ENCODE results near the gene C19orf47.

The C19orf47 gene

DNA sequence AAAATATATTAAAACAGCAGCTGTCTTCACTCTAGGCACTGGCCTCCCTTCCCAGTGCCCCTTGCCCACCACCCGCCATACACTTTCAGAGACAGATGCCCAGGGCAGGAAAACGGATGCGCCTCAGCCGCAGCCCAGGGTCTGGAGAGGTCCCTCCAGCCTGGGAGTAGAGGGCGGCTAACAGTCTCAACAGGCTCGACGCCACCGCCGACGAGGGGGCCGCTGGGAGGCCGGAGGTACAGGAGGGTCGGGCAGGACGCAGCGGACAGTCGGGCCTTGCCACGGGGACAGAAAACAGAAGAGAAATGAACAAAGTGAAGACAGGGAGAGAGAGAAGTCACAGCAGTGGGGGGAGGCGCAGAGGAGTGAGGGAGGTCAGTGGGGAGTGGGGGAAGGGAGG, 27.1 kb downstream of the C19orf47 start:
- DNase-seq = no peak

DNA sequence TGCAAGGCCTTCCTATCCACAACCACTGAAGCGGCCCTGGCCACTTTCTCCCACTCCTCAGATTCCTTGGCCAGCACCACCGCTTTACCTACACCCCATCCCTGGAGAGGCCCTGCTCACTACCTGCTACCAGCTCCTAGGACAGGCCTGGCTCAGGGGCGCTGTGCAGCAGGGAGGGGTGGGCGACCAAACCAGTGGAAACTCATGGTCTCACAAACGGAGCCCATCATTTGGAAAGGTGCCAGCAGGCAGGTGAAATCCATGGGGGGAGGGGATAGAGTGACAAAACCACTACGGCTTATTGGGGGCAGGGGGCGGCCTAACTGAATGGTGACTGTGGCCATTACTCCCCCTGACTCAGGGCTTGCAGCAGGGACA, 27.6 kb downstream of the C19orf47 start:
- DNase-seq = no peak

DNA sequence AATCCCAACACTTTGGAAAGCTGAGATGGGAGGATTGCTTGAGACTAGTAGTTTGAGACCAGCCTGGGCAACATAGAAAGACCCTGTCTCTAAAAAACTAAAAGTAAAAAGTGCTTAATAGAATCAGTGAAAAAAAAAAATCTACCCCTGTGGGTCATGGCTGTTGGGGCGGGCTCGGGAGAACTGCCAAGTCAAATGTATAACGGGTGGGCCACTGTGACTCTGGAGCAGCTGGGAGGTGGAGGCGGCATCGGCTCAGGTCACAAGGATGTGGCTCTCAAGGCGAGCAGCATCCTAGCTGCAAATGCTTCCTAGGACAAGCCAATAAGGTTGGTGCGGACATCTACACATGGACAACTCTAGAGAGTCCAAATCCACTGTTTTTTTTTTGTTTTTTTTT, 30.9 kb downstream of the C19orf47 start:
- DNase-seq = no peak

DNA sequence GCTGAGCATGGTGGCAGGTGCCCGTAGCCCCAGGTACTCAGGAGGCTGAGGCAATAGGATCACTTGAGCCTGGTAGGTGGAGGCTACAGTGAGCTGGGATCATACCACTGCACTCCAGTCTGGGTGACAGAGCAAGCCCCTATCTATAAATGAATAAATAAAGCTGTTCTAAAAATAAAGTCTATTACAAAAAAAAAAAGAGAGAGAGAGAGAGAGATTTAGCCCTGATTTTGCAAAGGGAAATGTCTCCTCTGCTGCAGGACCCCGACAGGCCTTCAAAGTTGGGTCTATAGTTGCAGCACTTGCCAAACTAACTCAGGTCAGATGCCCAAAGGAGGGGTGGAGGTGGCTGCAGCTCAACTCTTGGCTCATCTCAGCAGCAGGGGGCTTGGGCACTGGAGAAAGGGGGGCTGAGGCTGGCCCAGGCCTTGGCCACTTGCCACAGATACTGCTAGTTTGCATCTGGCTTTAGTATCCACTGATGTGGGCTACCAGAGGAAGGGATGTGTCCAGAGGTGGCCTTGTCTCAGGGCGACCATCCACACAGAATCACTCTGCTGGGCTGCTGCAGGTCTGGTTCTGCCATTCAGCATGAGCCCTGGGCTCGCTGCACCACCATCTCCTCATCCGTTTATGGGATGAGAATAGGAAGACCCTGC, 32.3 kb downstream of the C19orf47 start:
- no peak for DNase-seq

DNA sequence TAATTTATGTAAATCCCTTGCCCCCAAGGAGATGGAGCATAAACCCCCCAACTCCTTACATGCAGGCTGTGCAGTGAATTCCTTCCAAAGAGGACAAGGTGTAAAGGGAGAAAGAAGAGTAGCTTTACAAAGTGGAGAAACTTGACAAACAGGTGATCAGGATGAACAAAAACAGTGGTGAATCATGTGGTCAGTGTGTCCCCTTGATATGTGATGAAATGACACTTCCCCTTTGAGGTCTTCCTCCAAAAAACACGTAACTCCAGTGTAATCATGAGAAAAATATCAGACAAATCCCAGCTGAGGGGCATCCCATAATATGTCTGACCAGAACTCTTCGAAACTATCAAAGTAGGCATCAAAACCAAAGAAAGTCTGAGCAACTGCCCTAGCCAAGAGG, 33.5 kb downstream of the C19orf47 start:
- no peak for DNase-seq

DNA sequence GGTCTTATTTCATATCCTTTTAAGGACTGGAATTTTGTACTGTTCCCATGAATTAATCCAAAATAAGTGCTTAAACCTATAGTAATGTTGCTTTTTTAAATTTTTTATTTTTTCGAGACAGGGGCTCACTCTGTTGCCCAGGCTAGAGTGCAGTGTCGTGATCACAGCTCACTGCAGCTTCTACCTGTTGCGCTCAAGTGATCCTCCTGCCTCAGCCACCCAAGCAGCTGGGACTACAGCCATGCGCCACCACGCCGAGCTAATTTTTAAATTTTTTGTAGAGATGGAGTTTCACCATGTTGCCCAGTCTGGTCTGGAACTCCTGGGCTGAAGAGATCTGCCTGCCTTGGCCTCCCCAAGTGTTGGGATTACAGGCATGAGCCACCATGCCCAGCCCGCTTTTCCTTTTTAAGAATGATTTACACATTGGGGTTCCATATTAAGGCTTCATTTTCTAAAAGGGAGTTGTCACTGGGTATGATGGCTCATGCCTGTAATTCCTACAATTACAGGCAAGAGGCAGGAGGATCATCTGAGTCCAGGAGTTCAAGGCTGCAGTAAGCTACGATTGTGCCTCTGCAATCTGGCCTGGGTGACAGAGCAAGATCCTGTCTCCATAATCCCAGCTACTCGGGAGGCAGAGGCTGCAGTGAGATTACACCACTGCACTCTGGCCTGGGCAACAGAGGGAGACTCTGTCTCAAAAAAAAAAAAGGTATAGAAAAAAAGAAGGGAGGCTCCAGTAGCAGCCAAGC, 34.8 kb downstream of the C19orf47 start:
- no peak for DNase-seq

DNA sequence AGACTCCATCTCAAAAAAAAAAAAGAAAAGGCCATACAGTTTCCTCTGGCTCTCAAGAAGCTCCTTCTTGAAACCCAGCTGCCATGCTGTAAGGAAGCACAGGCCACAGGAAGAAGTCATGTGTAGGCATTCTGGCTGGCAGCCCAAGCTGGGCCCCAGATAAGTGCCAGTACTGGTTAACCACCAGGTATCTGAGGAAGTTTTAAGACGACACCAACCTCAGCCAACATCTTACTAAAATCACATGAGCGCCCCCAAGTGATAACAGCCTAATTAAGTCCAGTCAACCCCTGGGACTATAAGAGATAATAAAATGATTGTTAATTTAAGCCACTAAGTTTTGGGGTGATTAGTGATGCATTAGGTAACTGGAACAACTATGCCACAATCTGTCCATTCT, 35.7 kb downstream of the C19orf47 start:
- no peak for DNase-seq

DNA sequence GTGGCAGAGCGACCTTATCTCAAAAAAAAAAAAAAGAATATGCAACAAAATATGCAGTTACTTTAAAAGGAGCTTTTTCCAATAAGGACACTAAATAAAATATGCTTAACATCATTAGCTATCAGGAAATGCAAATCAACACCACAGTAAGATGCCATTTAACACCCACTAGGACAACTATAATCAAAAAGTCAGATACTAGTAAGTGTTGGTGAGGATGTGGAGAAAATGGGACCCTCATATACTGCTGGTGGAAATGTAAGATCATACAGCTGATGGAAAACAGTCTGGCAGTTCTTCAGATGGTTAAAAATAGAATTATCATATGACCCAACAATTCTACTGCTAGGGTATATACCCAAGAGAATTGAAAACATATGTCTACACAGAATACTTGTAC, 38.5 kb downstream of the C19orf47 start:
- no peak for DNase-seq

DNA sequence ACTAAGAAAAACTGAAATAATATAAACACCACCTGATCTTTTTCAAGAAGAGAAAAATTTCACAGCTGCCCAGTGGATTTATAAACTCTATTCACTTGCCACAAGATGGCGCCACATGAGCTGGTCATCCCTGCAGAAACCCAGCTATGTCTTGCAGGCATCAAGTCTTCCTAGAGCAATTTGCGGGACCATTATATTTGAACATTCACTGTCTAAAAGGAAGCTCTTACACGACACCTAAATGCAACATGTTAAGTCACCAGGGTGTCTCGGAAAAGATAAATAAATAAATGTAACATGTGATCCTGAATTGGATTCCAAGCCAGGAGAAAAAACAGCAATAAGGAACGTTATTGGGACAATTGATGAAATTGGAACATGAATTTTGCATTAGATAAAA, 42.8 kb downstream of the C19orf47 start:
- peak in 46 of 56 donors; percentile 10 to 82 (median 40) for DNase-seq

DNA sequence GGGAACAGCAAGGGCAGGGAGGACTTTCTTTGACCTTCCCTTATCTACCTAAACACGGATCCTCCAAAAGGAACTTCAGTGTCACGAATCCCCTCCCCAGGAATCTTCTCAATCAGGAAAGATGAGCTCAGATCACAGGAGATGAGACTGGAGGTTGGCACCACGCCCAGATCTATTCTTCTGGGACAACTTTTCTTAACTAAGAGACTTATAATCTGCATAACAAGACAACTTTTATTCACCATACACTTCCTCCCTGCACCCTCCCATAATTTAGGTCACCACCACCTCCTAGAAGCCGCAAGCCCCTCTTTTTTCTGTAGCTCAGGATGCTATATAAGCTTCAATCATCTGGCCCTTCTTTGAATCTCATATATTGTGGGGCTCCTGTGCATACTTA, 43.9 kb downstream of the C19orf47 start:
- DNase-seq = no peak

DNA sequence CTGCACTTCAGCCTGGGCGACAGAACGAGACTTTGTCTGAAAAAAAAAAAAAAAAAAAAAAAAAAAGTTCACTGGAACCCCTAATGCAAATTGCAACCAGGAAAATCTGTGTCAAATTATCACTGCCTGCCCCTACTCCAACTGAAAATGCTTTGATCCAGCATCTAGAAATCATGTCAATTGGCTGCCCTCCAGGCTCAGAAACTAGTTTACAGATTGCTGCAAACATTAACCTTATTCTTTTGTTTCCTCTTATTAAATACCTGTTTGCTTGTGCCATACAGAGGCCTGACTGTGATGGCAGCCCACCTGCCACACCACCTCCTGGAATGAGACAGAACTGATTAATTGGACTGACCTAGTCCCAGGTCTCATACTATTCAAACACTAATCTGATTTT, 44.4 kb downstream of the C19orf47 start:
- DNase-seq = no peak

DNA sequence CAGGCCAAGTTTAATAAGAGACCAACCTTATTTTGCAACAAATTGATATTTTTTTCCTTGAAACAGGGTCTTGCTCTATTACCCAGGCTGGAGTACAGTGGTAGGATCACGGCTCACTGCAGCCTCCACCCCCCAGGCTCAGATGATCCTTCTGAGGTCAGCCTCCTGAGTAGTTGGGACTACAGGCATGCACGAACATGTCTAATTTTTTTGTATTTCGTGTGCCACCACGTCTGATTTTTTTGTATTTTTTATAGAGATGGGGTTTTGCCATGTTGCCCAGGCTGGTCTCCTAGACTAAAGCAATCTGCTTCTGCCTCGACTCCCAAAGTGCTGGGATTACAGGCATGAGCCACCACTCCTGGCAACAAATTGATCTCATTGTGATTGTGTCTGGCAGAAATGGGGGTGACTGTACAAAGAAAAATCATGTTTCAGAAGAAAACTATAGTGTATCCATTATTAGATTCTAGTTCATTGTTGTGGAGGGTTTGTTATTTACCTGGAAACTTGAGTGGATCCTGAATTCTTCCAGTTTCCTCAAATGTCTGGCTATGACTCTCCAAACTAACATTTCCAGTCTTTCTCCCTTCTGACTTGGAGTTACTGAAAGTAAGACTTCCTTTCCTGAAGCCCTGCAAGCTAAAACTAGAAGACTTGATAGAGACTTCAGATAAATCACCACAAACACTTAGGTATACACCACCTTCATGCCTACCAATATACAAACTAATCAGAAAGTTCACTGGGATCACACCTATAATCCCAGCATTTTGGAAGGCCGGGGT, 45.8 kb downstream of the C19orf47 start:
- no peak for DNase-seq

DNA sequence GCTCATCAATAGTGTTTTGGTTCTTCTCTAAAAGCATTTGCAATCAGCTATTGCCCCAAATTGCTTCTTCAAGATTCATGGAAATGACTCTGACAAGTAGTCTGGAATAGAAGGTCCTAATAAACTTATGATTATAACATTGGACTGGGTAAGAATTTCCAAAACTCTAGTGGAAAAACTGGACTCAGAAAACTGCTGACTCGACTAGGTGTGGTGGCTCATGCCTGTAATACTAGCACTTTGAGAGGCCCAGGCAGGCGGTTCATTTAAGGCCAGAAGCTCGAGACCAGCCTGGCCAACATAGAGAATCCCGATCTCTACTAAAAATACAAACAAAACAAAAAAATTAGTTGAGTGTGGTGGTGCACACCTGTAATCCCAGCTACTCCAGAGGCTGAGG, 47.5 kb downstream of the C19orf47 start:
- no peak for DNase-seq

DNA sequence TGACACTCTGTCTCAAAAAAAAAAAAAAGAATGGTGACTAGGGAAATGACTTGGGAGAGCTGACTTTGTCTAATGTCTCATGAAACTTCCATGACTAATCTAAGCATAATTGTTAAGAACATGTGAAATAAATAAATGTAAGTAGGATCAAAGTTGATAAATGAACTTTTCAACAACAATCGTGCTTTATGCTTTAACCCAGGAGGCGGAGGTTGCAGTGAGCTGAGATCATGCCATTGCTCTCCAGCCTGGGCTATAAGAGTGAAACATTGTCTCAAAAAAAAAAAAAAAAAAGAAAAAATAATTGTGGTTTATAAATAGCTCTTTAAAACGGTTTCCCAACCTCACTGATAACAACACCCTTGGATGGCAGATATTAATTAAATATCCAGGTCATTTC, 50.2 kb downstream of the C19orf47 start:
- DNase-seq = no peak

DNA sequence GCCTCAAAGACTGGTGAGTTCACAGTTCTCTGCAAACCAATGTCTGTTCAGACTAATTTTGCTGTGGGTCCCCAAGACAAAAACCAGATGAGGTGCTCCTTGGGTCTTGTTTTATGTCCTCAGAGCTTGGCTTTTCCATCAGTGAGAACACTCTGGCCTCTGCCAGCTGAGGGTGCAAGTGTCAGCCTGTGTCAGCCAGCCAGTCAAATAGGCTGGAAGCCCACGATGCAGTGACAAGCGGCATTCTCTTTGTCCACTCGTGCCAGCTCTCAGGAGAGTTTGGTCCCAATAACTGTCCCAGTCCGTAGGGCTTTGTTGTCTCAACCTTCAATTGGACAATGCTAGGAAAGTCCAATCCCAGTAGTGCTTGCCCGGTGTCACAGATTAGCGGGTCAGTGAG, 53.6 kb downstream of the C19orf47 start:
- DNase-seq = peak in 32 of 56 donors; percentile 13 to 77 (median 37)

DNA sequence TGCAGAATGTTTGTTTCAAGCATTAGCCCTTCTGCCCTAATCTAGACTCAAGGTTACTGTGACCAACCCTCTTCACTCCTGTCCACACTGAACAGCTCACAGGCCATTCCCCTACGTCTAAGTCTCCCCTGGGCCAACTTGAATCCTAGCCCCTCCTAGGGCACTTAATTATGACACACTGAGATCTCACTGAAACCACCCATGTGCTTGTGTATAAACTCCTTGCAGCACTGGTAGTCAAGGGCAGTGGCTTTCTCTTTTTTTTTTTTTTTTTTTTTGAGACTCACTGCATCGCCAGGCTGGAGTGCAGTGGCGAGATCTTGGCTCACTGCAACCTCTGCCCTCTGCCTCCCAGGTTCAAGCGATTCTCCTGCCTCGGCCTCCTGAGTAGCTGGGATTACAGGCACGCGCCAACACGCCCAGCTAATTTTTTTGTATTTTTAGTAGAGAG, 61.2 kb downstream of the C19orf47 start:
- no peak for DNase-seq

DNA sequence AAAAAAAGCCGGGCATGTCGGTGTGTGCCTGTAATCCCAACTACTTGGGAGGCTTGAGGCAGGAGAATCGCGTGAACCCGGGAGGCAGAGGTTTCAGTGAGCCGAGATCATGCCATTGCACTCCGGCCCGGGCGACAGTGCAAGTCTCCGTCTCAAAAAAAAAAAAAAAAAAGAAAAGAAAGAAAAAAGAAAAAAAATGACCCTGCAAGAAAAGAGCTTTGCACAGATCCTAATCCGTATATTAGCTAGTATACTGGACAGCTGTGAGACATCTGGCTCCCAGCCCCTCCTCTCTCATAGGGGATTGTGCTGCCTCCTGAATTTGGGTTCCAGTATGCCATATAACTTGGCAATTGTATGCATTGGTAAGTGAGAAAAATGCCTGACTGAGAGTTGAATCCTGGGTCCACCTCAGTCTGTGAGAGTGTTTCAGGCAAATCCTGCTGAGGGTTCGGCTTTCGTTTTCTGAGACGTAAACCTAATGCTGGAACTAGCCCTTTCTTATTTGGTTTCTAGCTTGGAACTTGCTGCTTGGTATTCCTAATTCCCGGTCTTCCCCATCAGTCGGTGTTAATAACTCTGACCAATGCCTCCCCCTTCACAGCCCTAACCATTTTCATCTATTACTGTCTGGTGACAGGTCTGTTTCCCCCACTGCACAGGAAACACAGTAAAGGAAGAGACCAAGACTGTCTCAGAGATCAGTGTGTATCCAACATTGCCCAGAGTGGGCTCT, 61.8 kb downstream of the C19orf47 start:
- DNase-seq = no peak

DNA sequence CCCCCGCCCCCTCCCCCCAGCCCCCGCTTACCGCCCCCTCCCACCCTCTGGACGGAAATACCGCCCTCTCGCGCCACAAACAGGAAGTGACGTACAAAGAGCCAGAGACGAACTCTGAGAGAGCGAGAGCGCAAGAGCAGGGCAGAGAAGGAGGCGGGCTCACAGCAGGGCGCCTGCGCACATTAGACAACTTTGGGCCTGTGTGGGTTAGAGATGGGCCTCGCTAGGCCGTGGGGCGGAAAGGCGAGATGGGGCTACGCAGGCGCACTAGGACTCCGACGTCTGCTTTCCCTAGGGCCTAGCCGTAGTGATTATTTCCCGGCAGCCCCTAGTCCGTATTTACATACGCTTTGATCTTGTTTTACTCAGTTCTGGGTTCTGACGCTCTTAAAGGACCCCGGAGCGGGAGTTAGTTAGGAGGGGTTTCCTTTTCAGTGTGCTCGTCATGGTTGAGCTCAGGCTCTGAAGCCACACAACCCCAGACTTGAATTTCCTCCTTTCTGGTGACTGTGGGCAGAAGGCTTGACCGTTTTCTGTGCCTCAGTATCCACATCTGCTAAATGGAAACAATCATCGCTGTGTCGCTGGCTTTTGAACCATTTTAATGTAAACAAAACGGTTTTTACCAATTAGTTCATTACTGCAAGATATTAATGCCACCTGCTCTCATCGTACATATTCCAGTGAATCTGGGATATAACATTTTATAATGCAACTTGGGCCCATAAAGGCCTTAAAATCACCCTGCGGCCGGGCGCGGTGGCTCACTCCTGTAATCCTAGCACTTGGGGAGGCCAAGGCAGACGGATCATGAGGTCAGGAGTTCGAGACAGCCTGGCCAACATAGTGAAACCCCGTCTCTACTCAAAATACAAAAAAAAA, 62.6 kb downstream of the C19orf47 start:
- DNase-seq = peak; percentile 85 to 99 (median 98)

DNA sequence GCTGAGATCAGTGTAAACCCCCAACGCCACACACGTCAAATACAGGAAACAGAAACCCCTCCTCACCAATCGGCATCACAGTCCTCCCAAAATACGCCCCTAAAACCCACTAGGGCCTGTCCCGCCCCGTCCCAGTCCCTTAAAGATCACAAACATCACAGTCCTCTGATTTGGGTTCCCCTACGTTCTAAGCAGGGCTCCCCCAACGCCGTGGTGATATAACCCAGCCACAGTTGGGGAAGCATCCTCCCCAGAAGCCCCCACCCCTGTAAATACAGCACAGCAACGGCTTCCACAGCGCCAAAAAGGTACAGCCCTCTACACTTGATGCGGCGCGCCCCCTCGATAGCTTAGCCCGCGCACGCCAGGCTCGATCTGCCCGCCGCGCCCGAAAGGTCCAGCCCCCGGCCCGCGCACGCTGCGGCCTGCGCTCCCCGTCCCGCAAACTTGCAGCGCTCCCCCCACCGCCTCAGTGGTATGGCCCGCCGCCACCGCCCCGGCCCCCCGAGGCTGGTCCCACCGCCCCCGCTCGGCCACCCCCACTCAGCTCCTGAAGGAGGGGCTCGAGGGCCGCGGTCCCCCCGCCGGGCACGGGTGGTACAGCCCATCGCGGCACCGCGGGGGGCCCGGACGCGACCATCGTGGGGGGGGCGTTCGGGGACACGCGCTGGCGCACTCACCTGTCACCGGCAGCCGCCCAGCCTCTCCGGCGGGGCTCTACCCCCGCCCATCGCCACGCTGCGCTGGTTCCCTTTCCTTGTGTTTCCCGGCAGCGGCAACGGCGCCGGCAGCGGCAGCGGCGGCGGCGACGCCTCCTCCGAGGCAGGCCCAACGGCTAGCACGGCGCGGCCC, 63.5 kb downstream of the C19orf47 start, which contains the start of gene AKT2:
AKT2 (minus strand) TSS at position 845 of the 852 bp plus-strand sequence. CDS start 20,078 bp downstream, outside the sequence.
- peak in 27 of 56 donors; percentile 60 to 90 (median 84) for DNase-seq

DNA sequence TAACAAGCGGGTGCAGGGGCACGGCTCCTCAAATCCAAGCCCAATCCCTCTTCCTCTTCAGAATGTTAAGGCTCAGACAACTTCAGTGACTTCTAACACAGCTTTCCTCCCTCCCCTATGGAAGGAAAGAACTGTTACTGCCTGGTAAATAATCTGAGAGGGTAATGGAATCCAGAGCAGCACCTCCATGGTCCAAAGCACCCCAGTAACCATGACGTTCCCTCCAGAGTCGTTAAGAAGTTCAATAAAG, 64.0 kb downstream of the C19orf47 start:
- no peak for DNase-seq
